Mesodermal cell (in vitro differentiated cells): ENCODE results near the gene SH3PXD2B.

Source experiments
- H3K27ac ChIP-seq: 2 replicates; pipeline ENCODE4 v1.7.0; 2013; ENCODE audit warnings: mild to moderate bottlenecking, low read depth, low read length, moderate library complexity; ENCODE audit not compliant: severe bottlenecking
- H3K36me3 ChIP-seq: 2 replicates; pipeline ENCODE4 v1.7.1; 2013; ENCODE audit warnings: mild to moderate bottlenecking, low read length, moderate library complexity; ENCODE audit not compliant: control insufficient read depth, insufficient read depth
- H3K4me1 ChIP-seq: one replicate; pipeline ENCODE4 v1.7.1; 2013; ENCODE audit warnings: mild to moderate bottlenecking, low read length; ENCODE audit not compliant: insufficient read depth, control insufficient read depth, poor library complexity, severe bottlenecking
- H3K4me3 ChIP-seq: 2 replicates; pipeline ENCODE4 v1.7.0; 2013; ENCODE audit warnings: low read length, control low read depth, mild to moderate bottlenecking; ENCODE audit not compliant: insufficient read depth, poor library complexity, severe bottlenecking; ENCODE audit errors: extremely low read depth
- H3K9me3 ChIP-seq: 2 replicates; pipeline ENCODE4 v1.7.1; 2013; ENCODE audit warnings: mild to moderate bottlenecking, low read length, moderate library complexity; ENCODE audit not compliant: control insufficient read depth
- WGBS, 2 experiments: methylation state at CpG; one replicate each; pipeline ENCODE4 v1.1.5; 2013; ENCODE audit warnings: missing lambda C conversion rate in 2 of 2; ENCODE audit not compliant: insufficient coverage in 2 of 2; 5-methylcytosine and 5-hydroxymethylcytosine counted together

Gene SH3PXD2B

GRCh38 chr5:172493906-172494305 lies 39.6 kb upstream of the SH3PXD2B start:
- 87 to 89% methylated on average over 3 of the region's 3 CpGs for WGBS, 2 experiments
- no peaks in the 10 kb centered on the region for H3K36me3 ChIP-seq
- no peak overlapping the region for H3K4me3 ChIP-seq
- H3K27ac ChIP-seq: no peak overlapping the region
- H3K9me3 ChIP-seq: no peaks in the 10 kb centered on the region
- peaks cover 9% of the 10 kb centered on the region for H3K4me1 ChIP-seq

GRCh38 chr5:172493461-172493860 lies 39.1 kb upstream of the SH3PXD2B start:
- no peaks in the 10 kb centered on the region for H3K9me3 ChIP-seq
- 71 to 77% methylated on average over 4 to 6 of the region's 11 CpGs for WGBS, 2 experiments

GRCh38 chr5:172493002-172493401 lies 38.7 kb upstream of the SH3PXD2B start:
- Histone ChIP-seq H3K4me1 (peaks cover 9% of the 10 kb centered on the region), H3K27ac (no peak overlapping the region), H3K4me3 (no peak overlapping the region), H3K36me3 (no peaks in the 10 kb centered on the region), H3K9me3 (no peaks in the 10 kb centered on the region)
- WGBS, 2 experiments: 87 to 89% methylated on average over 6 of the region's 7 CpGs

More at GRCh38 chr5:172493461-172493860, 39.1 kb upstream of the SH3PXD2B start:
- H3K36me3 ChIP-seq: no peaks in the 10 kb centered on the region
- H3K4me1 ChIP-seq: peaks cover 9% of the 10 kb centered on the region
- no peak overlapping the region for H3K27ac ChIP-seq
- H3K4me3 ChIP-seq: no peak overlapping the region

GRCh38 chr5:172492097-172492840 lies 37.9 kb upstream of the SH3PXD2B start:
- WGBS, 2 experiments: 79 to 84% methylated on average over 11 to 12 of the region's 14 CpGs
- Histone ChIP-seq H3K9me3 (no peaks in the 10 kb centered on the region), H3K4me1 (peaks cover 7% of the 10 kb centered on the region), H3K27ac (no peak overlapping the region), H3K4me3 (no peak overlapping the region), H3K36me3 (no peaks in the 10 kb centered on the region)

GRCh38 chr5:172491481-172491880 lies 37.2 kb upstream of the SH3PXD2B start:
- Histone ChIP-seq H3K4me1 (no peaks in the 10 kb centered on the region), H3K27ac (no peak overlapping the region), H3K9me3 (no peaks in the 10 kb centered on the region), H3K36me3 (no peaks in the 10 kb centered on the region), H3K4me3 (no peak overlapping the region)
- WGBS, 2 experiments: 77 to 82% methylated on average over 7 to 8 of the region's 8 CpGs

- H3K4me1 ChIP-seq: no peaks in the 10 kb centered on the region
- no peak overlapping the region for H3K4me3 ChIP-seq
- WGBS, 2 experiments: 88 to 91% methylated on average over 11 to 12 of the region's 12 CpGs
- H3K27ac ChIP-seq: no peak overlapping the region
- no peaks in the 10 kb centered on the region for H3K9me3 ChIP-seq
- no peaks in the 10 kb centered on the region for H3K36me3 ChIP-seq
These were observed 36.5 kb upstream of the SH3PXD2B start for GRCh38 chr5:172490514-172491461.

GRCh38 chr5:172488221-172488620 lies 33.9 kb upstream of the SH3PXD2B start:
- no peak overlapping the region for H3K27ac ChIP-seq
- no peaks in the 10 kb centered on the region for H3K36me3 ChIP-seq
- no peak overlapping the region for H3K4me3 ChIP-seq
- no peaks in the 10 kb centered on the region for H3K9me3 ChIP-seq
- 84 to 85% methylated on average over 5 to 14 of the region's 14 CpGs for WGBS, 2 experiments
- H3K4me1 ChIP-seq: no peaks in the 10 kb centered on the region

- Histone ChIP-seq H3K4me3 (no peak overlapping the region), H3K4me1 (no peaks in the 10 kb centered on the region), H3K27ac (no peak overlapping the region), H3K36me3 (no peaks in the 10 kb centered on the region), H3K9me3 (no peaks in the 10 kb centered on the region)
- 95 to 98% methylated on average over 5 to 7 of the region's 9 CpGs for WGBS, 2 experiments
These were observed 33.3 kb upstream of the SH3PXD2B start for GRCh38 chr5:172487671-172488070.

GRCh38 chr5:172486912-172487311 lies 32.6 kb upstream of the SH3PXD2B start:
- WGBS, 2 experiments: 57 to 100% methylated on average over 1 of the region's 5 CpGs
- no peaks in the 10 kb centered on the region for H3K36me3 ChIP-seq
- H3K9me3 ChIP-seq: no peaks in the 10 kb centered on the region
- H3K4me1 ChIP-seq: no peaks in the 10 kb centered on the region
- no peak overlapping the region for H3K27ac ChIP-seq
- no peak overlapping the region for H3K4me3 ChIP-seq

- H3K4me3 ChIP-seq: no peak overlapping the region
- H3K4me1 ChIP-seq: no peaks in the 10 kb centered on the region
- no peak overlapping the region for H3K27ac ChIP-seq
- no peaks in the 10 kb centered on the region for H3K36me3 ChIP-seq
- WGBS, 2 experiments: 87 to 95% methylated on average over 11 to 12 of the region's 12 CpGs
- H3K9me3 ChIP-seq: no peaks in the 10 kb centered on the region
These were observed 32.1 kb upstream of the SH3PXD2B start for GRCh38 chr5:172486451-172486850.
